Loucy (cell line): ENCODE results near the gene EPB41L1.

Experiments
- H2AFZ ChIP-seq: fragments of 200-600 bp; sonication (generic); 2 replicates; pipeline ENCODE4 v1.6.0; 2016; ENCODE audit warnings: antibody characterized with exemption, mild to moderate bottlenecking, low read length, moderate library complexity
- H3F3A ChIP-seq: fragments of 200-600 bp; 2 replicates; pipeline ENCODE4 v1.6.0; 2016; ENCODE audit warnings: antibody characterized with exemption, low read depth, mild to moderate bottlenecking
- H3K27me3 ChIP-seq: fragments of 200-600 bp; sonication (generic); 2 replicates; pipeline ENCODE4 v1.6.1; 2014; ENCODE audit warnings: low read length, mild to moderate bottlenecking; ENCODE audit not compliant: insufficient read depth, poor library complexity, severe bottlenecking
- H3K36me3 ChIP-seq: fragments of 200-600 bp; sonication (generic); 2 replicates; pipeline ENCODE4 v1.6.1; 2016; ENCODE audit warnings: low read length; ENCODE audit not compliant: insufficient read depth
- H3K4me1 ChIP-seq: fragments of 200-600 bp; sonication (generic); 2 replicates; pipeline ENCODE4 v1.5.1; 2014; ENCODE audit warnings: low read length, mild to moderate bottlenecking; ENCODE audit not compliant: insufficient read depth, poor library complexity, severe bottlenecking
- H3K4me2 ChIP-seq: fragments of 200-600 bp; sonication (generic); 2 replicates; pipeline ENCODE4 v1.6.0; 2014; ENCODE audit warnings: antibody characterized with exemption, low read length, low read depth, mild to moderate bottlenecking; ENCODE audit not compliant: poor library complexity, severe bottlenecking
- H3K4me3 ChIP-seq: fragments of 200-600 bp; sonication (generic); 2 replicates; pipeline ENCODE4 v1.5.1; 2014; ENCODE audit warnings: low read length, mild to moderate bottlenecking, mixed read lengths; ENCODE audit not compliant: poor library complexity, severe bottlenecking
- H3K79me2 ChIP-seq: fragments of 200-600 bp; sonication (generic); 2 replicates; pipeline ENCODE4 v1.6.1; 2014; ENCODE audit warnings: low read length; ENCODE audit not compliant: insufficient read depth
- H3K9ac ChIP-seq: fragments of 200-600 bp; sonication (generic); 2 replicates; pipeline ENCODE4 v1.6.0; 2014; ENCODE audit warnings: mild to moderate bottlenecking, low read depth, low read length, moderate library complexity; ENCODE audit not compliant: poor library complexity, severe bottlenecking
- H3K9me2 ChIP-seq: fragments of 200-600 bp; sonication (generic); replicated peaks from 2 replicates; pipeline ENCODE4 v1.6.1; 2016; ENCODE audit warnings: low read depth, low read length, mixed read lengths
- H3K9me3 ChIP-seq: fragments of 200-600 bp; sonication (generic); 2 replicates; pipeline ENCODE4 v1.6.1; 2014; ENCODE audit warnings: mild to moderate bottlenecking, antibody characterized with exemption, low read length, low read depth; ENCODE audit not compliant: insufficient read depth
- H4K20me1 ChIP-seq: fragments of 200-600 bp; sonication (generic); 2 replicates; pipeline ENCODE4 v1.6.0; 2014; ENCODE audit warnings: antibody characterized with exemption, low read length, mild to moderate bottlenecking; ENCODE audit not compliant: insufficient read depth, poor library complexity, severe bottlenecking
- EZH2phosphoT487 ChIP-seq: fragments of 200-600 bp; IDR thresholded peaks from 2 replicates; pipeline ENCODE4 v1.6.1; 2018; ENCODE audit warnings: antibody characterized with exemption, mild to moderate bottlenecking, moderate library complexity, borderline replicate concordance
- TF ChIP-seq, protein P1 (sequence below): fragments of 200-600 bp; sonication (generic); conservative IDR thresholded peaks from 2 replicates; pipeline ENCODE4 v1.5.1; 2014; ENCODE audit warnings: mild to moderate bottlenecking, antibody characterized with exemption, low read length

Gene EPB41L1

DNA sequence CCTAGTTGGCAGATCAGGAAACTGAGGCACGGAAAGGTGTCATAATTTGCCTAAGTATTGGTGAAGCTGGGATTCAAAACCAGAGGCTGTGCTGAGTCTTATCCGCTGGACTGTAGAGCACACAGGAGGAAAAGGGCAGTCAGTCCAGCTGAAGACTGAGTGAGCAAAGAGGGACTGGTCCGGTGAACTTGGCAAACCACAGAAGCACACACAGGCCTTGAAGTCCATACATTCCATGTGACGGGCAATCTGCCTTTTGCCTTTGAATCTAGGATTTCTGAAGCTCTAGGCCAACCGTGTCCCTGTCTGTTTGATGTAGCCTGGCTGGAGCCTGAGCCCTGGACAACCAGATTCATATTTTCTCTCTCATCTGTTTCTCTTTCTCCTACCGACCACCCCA is 34.3 kb upstream of the EPB41L1 start:
- Histone ChIP-seq H3K4me3 (no peak overlapping the region), H2AFZ (no peak overlapping the region), H3K9me3 (no peaks in the 10 kb centered on the region), H3K9me2 (no peaks in the 10 kb centered on the region), H3K79me2 (no peaks in the 10 kb centered on the region), H3K27me3 (no peaks in the 10 kb centered on the region), H3K4me1 (no peaks in the 10 kb centered on the region), H3K4me2 (no peak overlapping the region), H3K9ac (no peak overlapping the region), H3F3A (no peaks in the 10 kb centered on the region), H4K20me1 (no peaks in the 10 kb centered on the region), H3K36me3 (no peaks in the 10 kb centered on the region)
- no peak for TF ChIP-seq EZH2phosphoT487
- TF ChIP-seq, protein P1, sequence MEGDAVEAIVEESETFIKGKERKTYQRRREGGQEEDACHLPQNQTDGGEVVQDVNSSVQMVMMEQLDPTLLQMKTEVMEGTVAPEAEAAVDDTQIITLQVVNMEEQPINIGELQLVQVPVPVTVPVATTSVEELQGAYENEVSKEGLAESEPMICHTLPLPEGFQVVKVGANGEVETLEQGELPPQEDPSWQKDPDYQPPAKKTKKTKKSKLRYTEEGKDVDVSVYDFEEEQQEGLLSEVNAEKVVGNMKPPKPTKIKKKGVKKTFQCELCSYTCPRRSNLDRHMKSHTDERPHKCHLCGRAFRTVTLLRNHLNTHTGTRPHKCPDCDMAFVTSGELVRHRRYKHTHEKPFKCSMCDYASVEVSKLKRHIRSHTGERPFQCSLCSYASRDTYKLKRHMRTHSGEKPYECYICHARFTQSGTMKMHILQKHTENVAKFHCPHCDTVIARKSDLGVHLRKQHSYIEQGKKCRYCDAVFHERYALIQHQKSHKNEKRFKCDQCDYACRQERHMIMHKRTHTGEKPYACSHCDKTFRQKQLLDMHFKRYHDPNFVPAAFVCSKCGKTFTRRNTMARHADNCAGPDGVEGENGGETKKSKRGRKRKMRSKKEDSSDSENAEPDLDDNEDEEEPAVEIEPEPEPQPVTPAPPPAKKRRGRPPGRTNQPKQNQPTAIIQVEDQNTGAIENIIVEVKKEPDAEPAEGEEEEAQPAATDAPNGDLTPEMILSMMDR: no peak

DNA sequence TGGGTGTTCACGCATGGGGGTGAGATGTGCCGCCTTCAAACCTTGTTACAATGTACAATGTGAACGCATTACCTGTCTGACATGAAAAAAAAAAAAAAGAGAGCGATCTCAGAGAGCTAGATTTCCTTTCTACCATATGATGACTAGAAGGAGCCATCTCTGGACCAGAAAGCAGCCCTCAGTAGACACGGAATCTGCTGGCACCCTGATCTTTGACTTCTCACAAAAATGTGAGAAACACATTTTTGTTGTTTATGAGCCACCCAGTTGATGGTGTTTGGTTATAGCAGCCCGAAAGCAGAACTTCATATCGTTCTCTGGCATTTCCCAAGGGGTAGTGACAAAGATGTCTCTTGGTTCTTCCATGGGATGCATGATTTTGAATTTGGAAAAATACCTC is 33.5 kb upstream of the EPB41L1 start:
- Histone ChIP-seq H3K4me1 (no peaks in the 10 kb centered on the region), H2AFZ (no peak overlapping the region), H3K36me3 (no peaks in the 10 kb centered on the region), H3K9me3 (no peaks in the 10 kb centered on the region), H3K27me3 (no peaks in the 10 kb centered on the region), H3K79me2 (no peaks in the 10 kb centered on the region), H3K4me3 (no peak overlapping the region), H3K9ac (no peak overlapping the region), H3K9me2 (no peaks in the 10 kb centered on the region), H3F3A (no peaks in the 10 kb centered on the region), H4K20me1 (no peaks in the 10 kb centered on the region), H3K4me2 (no peak overlapping the region)
- TF ChIP-seq, protein P1: no peak
- no peak for TF ChIP-seq EZH2phosphoT487

DNA sequence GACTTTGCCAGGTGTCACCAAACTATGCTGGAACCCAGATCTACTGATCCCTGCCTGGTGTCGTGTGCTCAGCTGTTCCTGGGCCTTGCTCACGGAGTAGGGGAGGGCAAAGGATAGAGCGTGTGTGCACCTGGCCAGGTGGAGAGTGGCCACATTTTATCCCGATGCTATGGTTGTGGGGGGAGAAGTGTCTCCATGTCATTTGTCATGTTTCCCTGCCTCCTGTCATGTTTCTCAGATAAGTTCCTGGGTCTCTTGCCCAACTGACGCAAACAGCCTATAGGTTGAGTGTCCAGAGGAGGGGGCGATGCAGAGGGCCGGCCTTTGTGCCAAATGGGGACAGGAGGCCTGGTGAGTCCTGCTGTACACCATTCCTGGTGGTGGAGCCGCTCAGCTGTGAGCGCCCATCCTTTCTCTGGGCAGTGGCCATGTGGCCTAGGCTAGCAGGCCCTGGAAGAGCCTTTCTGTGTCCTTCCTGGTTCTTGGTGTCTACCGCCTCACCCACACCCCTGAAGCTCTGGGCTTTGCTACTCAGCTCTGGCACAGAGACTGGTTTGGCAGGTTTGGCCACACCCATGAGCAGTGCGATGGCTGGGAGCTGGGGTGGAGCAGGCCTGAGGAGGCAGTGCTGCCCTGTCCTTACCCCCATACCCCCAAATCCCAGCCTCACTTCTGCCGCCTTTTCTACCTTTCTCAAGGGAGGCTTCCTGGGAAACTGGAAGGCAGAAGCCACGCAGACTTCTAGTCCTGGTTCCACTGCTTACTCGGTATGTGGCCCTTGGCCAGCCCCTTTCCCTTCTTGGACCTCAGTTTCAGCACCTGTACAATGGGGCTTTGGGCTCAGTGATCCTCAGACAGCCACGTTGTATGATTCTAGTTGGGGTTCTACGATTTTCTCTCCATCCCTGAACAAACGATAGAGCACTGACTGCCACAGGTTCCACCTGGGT is 32.3 kb upstream of the EPB41L1 start:
- Histone ChIP-seq H4K20me1 (no peaks in the 10 kb centered on the region), H3K9me3 (no peaks in the 10 kb centered on the region), H2AFZ (no peak overlapping the region), H3K36me3 (no peaks in the 10 kb centered on the region), H3F3A (no peaks in the 10 kb centered on the region), H3K79me2 (no peaks in the 10 kb centered on the region), H3K27me3 (no peaks in the 10 kb centered on the region), H3K9me2 (no peaks in the 10 kb centered on the region), H3K4me3 (no peak overlapping the region), H3K4me1 (no peaks in the 10 kb centered on the region), H3K9ac (no peak overlapping the region), H3K4me2 (no peak overlapping the region)
- TF ChIP-seq EZH2phosphoT487: no peak
- TF ChIP-seq, protein P1: no peak
